Measurements from ENCODE around the gene TTN.
A peak's percentile ranks its signal among the peaks of the same experiment; 100 is the strongest.

Gene TTN

GRCh38 chr2:178811901-178812300, 4.7 kb upstream of the TTN start:
- CTCF ChIA-PET, result interaction anchor here (0.9 kb wide), 1 partner anchor 12 kb away, joined by 3 read pairs; no protein-coding TSS in a partner anchor
- DNase-seq, result no peak

GRCh38 chr2:178811045-178811444, 3.8 kb upstream of the TTN start:
- POLR2A ChIA-PET, result interaction anchor here (0.5 kb wide), 1 partner anchor 328 kb away, joined by 5 read pairs; no protein-coding TSS in a partner anchor
- Histone ChIP-seq H3K27ac (ENCODE audit: insufficient read depth in 1 of 2, low read depth in 1 of 2, low read length in 2 of 2, poor library complexity in 1 of 2, severe bottlenecking in 2 of 2) (no peak overlapping the region), H3K27me3 (replicated peaks in 2 of 5; ENCODE audit: control insufficient read depth in 4 of 5, insufficient read depth in 5 of 5, low read length in 4 of 5) (no peaks in the 10 kb centered on the region), H3K4me1 (ENCODE audit: control extremely low read depth in 1 of 4, control insufficient read depth in 4 of 4, insufficient read depth in 4 of 4, low read length in 3 of 4) (no peaks in the 10 kb centered on the region), H3K36me3 (ENCODE audit: control insufficient read depth in 4 of 4, insufficient read depth in 4 of 4, low read length in 3 of 4) (no peaks in the 10 kb centered on the region), H3K9me3 (ENCODE audit: control extremely low read depth in 1 of 5, control insufficient read depth in 4 of 5, insufficient read depth in 2 of 5, low read depth in 1 of 5, low read length in 4 of 5) (peaks cover 0 to 1% (median 0%) of the 10 kb centered on the region in 5 experiments), H3K4me3 (ENCODE audit: control insufficient read depth in 1 of 7, extremely low read depth in 1 of 7, insufficient read depth in 4 of 7, low read depth in 2 of 7, low read length in 6 of 7) (no peak overlapping the region)
- DNase-seq, result no peak
- CTCF ChIA-PET, result interaction anchor here (0.9 kb wide), 1 partner anchor 11 kb away, joined by 3 read pairs; no protein-coding TSS in a partner anchor
- WGBS (ENCODE audit: insufficient coverage), result 100% methylated on average over 1 of the region's 2 CpGs

More at GRCh38 chr2:178811901-178812300, 4.7 kb upstream of the TTN start:
- 100% methylated on average over 1 of the region's 2 CpGs for whole genome bisulfite sequencing (ENCODE audit: insufficient coverage)
- Histone ChIP-seq H3K9me3 (ENCODE audit: control extremely low read depth in 1 of 5, control insufficient read depth in 4 of 5, insufficient read depth in 2 of 5, low read depth in 1 of 5, low read length in 4 of 5) (peaks cover 0 to 1% (median 0%) of the 10 kb centered on the region in 5 experiments), H3K36me3 (ENCODE audit: control insufficient read depth in 4 of 4, insufficient read depth in 4 of 4, low read length in 3 of 4) (no peaks in the 10 kb centered on the region), H3K27me3 (replicated peaks in 2 of 5; ENCODE audit: control insufficient read depth in 4 of 5, insufficient read depth in 5 of 5, low read length in 4 of 5) (no peaks in the 10 kb centered on the region), H3K27ac (ENCODE audit: insufficient read depth in 1 of 2, low read depth in 1 of 2, low read length in 2 of 2, poor library complexity in 1 of 2, severe bottlenecking in 2 of 2) (no peak overlapping the region), H3K4me3 (ENCODE audit: control insufficient read depth in 1 of 7, extremely low read depth in 1 of 7, insufficient read depth in 4 of 7, low read depth in 2 of 7, low read length in 6 of 7) (no peak overlapping the region), H3K4me1 (ENCODE audit: control extremely low read depth in 1 of 4, control insufficient read depth in 4 of 4, insufficient read depth in 4 of 4, low read length in 3 of 4) (no peaks in the 10 kb centered on the region)
- POLR2A ChIA-PET, result interaction anchor here (0.5 kb wide), 1 partner anchor 327 kb away, joined by 5 read pairs; no protein-coding TSS in a partner anchor

- Histone ChIP-seq H3K9me3 (ENCODE audit: control extremely low read depth in 1 of 5, control insufficient read depth in 4 of 5, insufficient read depth in 2 of 5, low read depth in 1 of 5, low read length in 4 of 5) (peaks cover 0 to 1% (median 0%) of the 10 kb centered on the region in 5 experiments), H3K4me3 (ENCODE audit: control insufficient read depth in 1 of 7, extremely low read depth in 1 of 7, insufficient read depth in 4 of 7, low read depth in 2 of 7, low read length in 6 of 7) (no peak overlapping the region), H3K27ac (ENCODE audit: insufficient read depth in 1 of 2, low read depth in 1 of 2, low read length in 2 of 2, poor library complexity in 1 of 2, severe bottlenecking in 2 of 2) (no peak overlapping the region), H3K4me1 (ENCODE audit: control extremely low read depth in 1 of 4, control insufficient read depth in 4 of 4, insufficient read depth in 4 of 4, low read length in 3 of 4) (no peaks in the 10 kb centered on the region), H3K36me3 (ENCODE audit: control insufficient read depth in 4 of 4, insufficient read depth in 4 of 4, low read length in 3 of 4) (no peaks in the 10 kb centered on the region), H3K27me3 (replicated peaks in 2 of 5; ENCODE audit: control insufficient read depth in 4 of 5, insufficient read depth in 5 of 5, low read length in 4 of 5) (no peaks in the 10 kb centered on the region)
- POLR2A ChIA-PET, result no interaction called here
- no peak for DNase-seq
- WGBS (ENCODE audit: insufficient coverage), result 89% methylated on average over 3 of the region's 5 CpGs
- CTCF ChIA-PET, result no interaction called here
These were observed 3.2 kb upstream of the TTN start for GRCh38 chr2:178810422-178810821.

- no peak overlapping the region for H3K4me3 ChIP-seq (ENCODE audit: control insufficient read depth in 1 of 7, extremely low read depth in 1 of 7, insufficient read depth in 4 of 7, low read depth in 2 of 7, low read length in 6 of 7)
- CTCF ChIA-PET, result interaction anchor here (1.2 kb wide), 1 partner anchor 323 kb away, joined by 3 read pairs; no protein-coding TSS in a partner anchor
These were observed 680 bp downstream of the TTN start for GRCh38 chr2:178806543-178806942.

GRCh38 chr2:178805457-178805856, 1.8 kb downstream of the TTN start:
- WGBS (ENCODE audit: insufficient coverage), result no CpG with 5 or more reads among the region's 2 CpGs

More at GRCh38 chr2:178806543-178806942, 680 bp downstream of the TTN start:
- H3K27me3 ChIP-seq (replicated peaks in 2 of 5; ENCODE audit: control insufficient read depth in 4 of 5, insufficient read depth in 5 of 5, low read length in 4 of 5), result no peaks in the 10 kb centered on the region
- DNase-seq, result no peak
- POLR2A ChIA-PET, result no interaction called here
- no peaks in the 10 kb centered on the region for H3K36me3 ChIP-seq (ENCODE audit: control insufficient read depth in 4 of 4, insufficient read depth in 4 of 4, low read length in 3 of 4)
- no peak overlapping the region for H3K27ac ChIP-seq (ENCODE audit: insufficient read depth in 1 of 2, low read depth in 1 of 2, low read length in 2 of 2, poor library complexity in 1 of 2, severe bottlenecking in 2 of 2)
- peaks cover 0 to 1% (median 0%) of the 10 kb centered on the region in 5 experiments for H3K9me3 ChIP-seq (ENCODE audit: control extremely low read depth in 1 of 5, control insufficient read depth in 4 of 5, insufficient read depth in 2 of 5, low read depth in 1 of 5, low read length in 4 of 5)
- 100% methylated on average over 1 of the region's 1 CpG for WGBS (ENCODE audit: insufficient coverage)
- no peaks in the 10 kb centered on the region for H3K4me1 ChIP-seq (ENCODE audit: control extremely low read depth in 1 of 4, control insufficient read depth in 4 of 4, insufficient read depth in 4 of 4, low read length in 3 of 4)

GRCh38 chr2:178804791-178805190, 2.4 kb downstream of the TTN start:
- H3K9me3 ChIP-seq (ENCODE audit: control extremely low read depth in 1 of 5, control insufficient read depth in 4 of 5, insufficient read depth in 2 of 5, low read depth in 1 of 5, low read length in 4 of 5), result no peaks in the 10 kb centered on the region
- 95% methylated on average over 3 of the region's 3 CpGs for WGBS (ENCODE audit: insufficient coverage)
- no peaks in the 10 kb centered on the region for H3K4me1 ChIP-seq (ENCODE audit: control extremely low read depth in 1 of 4, control insufficient read depth in 4 of 4, insufficient read depth in 4 of 4, low read length in 3 of 4)
- POLR2A ChIA-PET, result no interaction called here
- no peak overlapping the region for H3K27ac ChIP-seq (ENCODE audit: insufficient read depth in 1 of 2, low read depth in 1 of 2, low read length in 2 of 2, poor library complexity in 1 of 2, severe bottlenecking in 2 of 2)
- H3K36me3 ChIP-seq (ENCODE audit: control insufficient read depth in 4 of 4, insufficient read depth in 4 of 4, low read length in 3 of 4), result no peaks in the 10 kb centered on the region
- CTCF ChIA-PET, result interaction anchor here (0.6 to 1.3 kb wide), 4 partner anchors 9 to 338 kb away, joined by 3 to 4 read pairs (median 3); no protein-coding TSS in a partner anchor
- H3K27me3 ChIP-seq (replicated peaks in 2 of 5; ENCODE audit: control insufficient read depth in 4 of 5, insufficient read depth in 5 of 5, low read length in 4 of 5), result no peaks in the 10 kb centered on the region
- DNase-seq, result peak in 2 of 3 donors; percentile 27 to 33
- no peak overlapping the region for H3K4me3 ChIP-seq (ENCODE audit: control insufficient read depth in 1 of 7, extremely low read depth in 1 of 7, insufficient read depth in 4 of 7, low read depth in 2 of 7, low read length in 6 of 7)

More at GRCh38 chr2:178805457-178805856, 1.8 kb downstream of the TTN start:
- H3K4me1 ChIP-seq (ENCODE audit: control extremely low read depth in 1 of 4, control insufficient read depth in 4 of 4, insufficient read depth in 4 of 4, low read length in 3 of 4), result no peaks in the 10 kb centered on the region
- no peaks in the 10 kb centered on the region for H3K27me3 ChIP-seq (replicated peaks in 2 of 5; ENCODE audit: control insufficient read depth in 4 of 5, insufficient read depth in 5 of 5, low read length in 4 of 5)
- ChIA-PET POLR2A (no interaction called here), CTCF (no interaction called here)
- no peak overlapping the region for H3K4me3 ChIP-seq (ENCODE audit: control insufficient read depth in 1 of 7, extremely low read depth in 1 of 7, insufficient read depth in 4 of 7, low read depth in 2 of 7, low read length in 6 of 7)
- H3K27ac ChIP-seq (ENCODE audit: insufficient read depth in 1 of 2, low read depth in 1 of 2, low read length in 2 of 2, poor library complexity in 1 of 2, severe bottlenecking in 2 of 2), result no peak overlapping the region
- no peak for DNase-seq
- no peaks in the 10 kb centered on the region for H3K36me3 ChIP-seq (ENCODE audit: control insufficient read depth in 4 of 4, insufficient read depth in 4 of 4, low read length in 3 of 4)
- H3K9me3 ChIP-seq (ENCODE audit: control extremely low read depth in 1 of 5, control insufficient read depth in 4 of 5, insufficient read depth in 2 of 5, low read depth in 1 of 5, low read length in 4 of 5), result no peaks in the 10 kb centered on the region

GRCh38 chr2:178800510-178800909, 6.7 kb downstream of the TTN start:
- no peak overlapping the region for H3K4me3 ChIP-seq (ENCODE audit: control insufficient read depth in 1 of 7, extremely low read depth in 1 of 7, insufficient read depth in 4 of 7, low read depth in 2 of 7, low read length in 6 of 7)
- no peak for DNase-seq
- ChIA-PET POLR2A (no interaction called here), CTCF (interaction anchor here (1.0 to 1.4 kb wide), 4 partner anchors 9 to 329 kb away, joined by 3 read pairs; no protein-coding TSS in a partner anchor)
- H3K36me3 ChIP-seq (ENCODE audit: control insufficient read depth in 4 of 4, insufficient read depth in 4 of 4, low read length in 3 of 4), result no peaks in the 10 kb centered on the region
- H3K27ac ChIP-seq (ENCODE audit: insufficient read depth in 1 of 2, low read depth in 1 of 2, low read length in 2 of 2, poor library complexity in 1 of 2, severe bottlenecking in 2 of 2), result no peak overlapping the region
- H3K4me1 ChIP-seq (ENCODE audit: control extremely low read depth in 1 of 4, control insufficient read depth in 4 of 4, insufficient read depth in 4 of 4, low read length in 3 of 4), result no peaks in the 10 kb centered on the region
- 98% methylated on average over 4 of the region's 7 CpGs for WGBS (ENCODE audit: insufficient coverage)
- H3K27me3 ChIP-seq (replicated peaks in 2 of 5; ENCODE audit: control insufficient read depth in 4 of 5, insufficient read depth in 5 of 5, low read length in 4 of 5), result no peaks in the 10 kb centered on the region
- H3K9me3 ChIP-seq (ENCODE audit: control extremely low read depth in 1 of 5, control insufficient read depth in 4 of 5, insufficient read depth in 2 of 5, low read depth in 1 of 5, low read length in 4 of 5), result no peaks in the 10 kb centered on the region
